Fibroblast of lung (primary cell): ENCODE data around the gene EIF3J. TPM values are rescaled to one million over a fixed set of nuclear protein-coding genes. Genes with fewer than 3 reads are reported as not detected.

Experiments used
- DNase-seq, 2 donors: peaks; one replicate each; pipeline versions ENCODE4 v3.0.0 to v3.0.0-alpha.2; 2010; ENCODE audit warnings: low read depth in 2 of 2
- H2AFZ ChIP-seq: 2 replicates; pipeline ENCODE4 v1.5.1; 2012; ENCODE audit warnings: low read length, control low read depth, inconsistent platforms
- H3K27ac ChIP-seq: 2 replicates; pipeline ENCODE4 v1.5.1; 2011; ENCODE audit warnings: low read length, control low read depth; ENCODE audit not compliant: insufficient read depth
- H3K27me3 ChIP-seq: 2 replicates; pipeline ENCODE4 v1.5.1; 2011; ENCODE audit warnings: mild to moderate bottlenecking, low read length; ENCODE audit not compliant: control insufficient read depth, insufficient read depth
- H3K36me3 ChIP-seq: 2 replicates; pipeline ENCODE4 v1.5.1; 2011; ENCODE audit warnings: low read length; ENCODE audit not compliant: control insufficient read depth, insufficient read depth
- H3K4me1 ChIP-seq: 2 replicates; pipeline ENCODE4 v1.5.1; 2011; ENCODE audit warnings: low read length; ENCODE audit not compliant: control insufficient read depth, insufficient read depth; ENCODE audit errors: extremely low read depth
- H3K4me2 ChIP-seq: 2 replicates; pipeline ENCODE4 v1.5.1; 2011; ENCODE audit warnings: low read length, control low read depth; ENCODE audit not compliant: insufficient read depth; ENCODE audit errors: extremely low read depth
- H3K4me3 ChIP-seq, 4 experiments: fragments of 200-600 bp in 1 of 4; sonication (generic) in 1 of 4; replicated peaks in 1 of 4; 2 replicates each; pipeline ENCODE4 v1.5.1; 2011 to 2016; ENCODE audit warnings: low read length in 4 of 4, low read depth in 3 of 4, mild to moderate bottlenecking in 3 of 4, control low read depth in 2 of 4, inconsistent platforms in 1 of 4, mixed read lengths in 1 of 4; ENCODE audit not compliant: insufficient read depth in 1 of 4; ENCODE audit errors: control extremely low read depth in 1 of 4
- H3K79me2 ChIP-seq: 2 replicates; pipeline ENCODE4 v1.5.1; 2012; ENCODE audit warnings: mild to moderate bottlenecking, low read length, inconsistent platforms; ENCODE audit not compliant: control insufficient read depth, insufficient read depth
- H3K9ac ChIP-seq: 2 replicates; pipeline ENCODE4 v1.5.1; 2011; ENCODE audit warnings: mild to moderate bottlenecking, low read length, control low read depth; ENCODE audit not compliant: insufficient read depth
- H3K9me3 ChIP-seq: 2 replicates; pipeline ENCODE4 v1.5.1; 2012; ENCODE audit warnings: low read depth, low read length; ENCODE audit not compliant: control insufficient read depth, insufficient read depth
- H4K20me1 ChIP-seq: 2 replicates; pipeline ENCODE4 v1.5.1; 2011; ENCODE audit warnings: low read length; ENCODE audit not compliant: control insufficient read depth, insufficient read depth; ENCODE audit errors: extremely low read depth
- CTCF ChIP-seq, 2 donors: IDR thresholded peaks in 1 of 2; conservative IDR thresholded peaks in 1 of 2; 1 replicate in 1 of 2; 2 replicates in 1 of 2; pipeline ENCODE4 v1.5.1; 2011 to 2012; ENCODE audit warnings: low read length in 2 of 2, control low read depth in 1 of 2, inconsistent platforms in 1 of 2, low read depth in 1 of 2, mild to moderate bottlenecking in 1 of 2
- EZH2 ChIP-seq: IDR thresholded peaks from 2 replicates; pipeline ENCODE4 v1.5.1; 2012; ENCODE audit warnings: low read length, control low read depth, mild to moderate bottlenecking; ENCODE audit errors: missing control alignments
- polyA plus RNA-seq, 2 donors: library from polyadenylated mRNA; depleted of rRNA in 1 of 2; stranded (reverse) in 1 of 2; unstranded in 1 of 2; fragments of >200 nt; gene quantifications; 2 replicates each; pipeline ENCODE4 v1.2.1, GENCODE V29; 2011 to 2012; ENCODE audit warnings: missing spikeins in 1 of 2
- total RNA-seq: library from RNA; depleted of rRNA; stranded (reverse); fragments of >200 nt; gene quantifications from 2 replicates; pipeline ENCODE4 v1.2.1, GENCODE V29; 2014

The EIF3J gene
- total and polyA plus RNA-seq, 2 donors (not counting 1 experiment from before 2014, with no cell fraction given) = 34.8 to 72.9 TPM

GRCh38 chr15:44532689-44533088 is 4.3 kb upstream of the EIF3J start:
- Histone ChIP-seq H4K20me1 (no peaks in the 10 kb centered on the region), H3K9ac (no peak overlapping the region), H3K27me3 (no peaks in the 10 kb centered on the region), H3K4me3 (no peak overlapping the region), H3K9me3 (no peaks in the 10 kb centered on the region), H3K4me1 (no peaks in the 10 kb centered on the region), H3K79me2 (peaks cover 9% of the 10 kb centered on the region), H2AFZ (no peak overlapping the region), H3K27ac (no peak overlapping the region), H3K36me3 (peaks cover 1% of the 10 kb centered on the region), H3K4me2 (no peak overlapping the region)
- DNase-seq = no peak
- TF ChIP-seq CTCF (conservative IDR thresholded peaks at IDR 0.05 in 1 of 2, IDR thresholded peaks at IDR 0.05 in 1 of 2; ENCODE audit: low read depth in 1 of 2, low read length in 2 of 2) (no peak), EZH2 (no peak)

- Histone ChIP-seq H3K9me3 (no peaks in the 10 kb centered on the region), H2AFZ (no peak overlapping the region), H3K4me3 (peak overlapping the region in 1 of 4 experiments; percentile 64), H3K27ac (no peak overlapping the region), H3K4me1 (no peaks in the 10 kb centered on the region), H3K4me2 (no peak overlapping the region), H4K20me1 (no peaks in the 10 kb centered on the region), H3K27me3 (no peaks in the 10 kb centered on the region), H3K79me2 (peaks cover 27% of the 10 kb centered on the region), H3K9ac (no peak overlapping the region), H3K36me3 (peaks cover 1% of the 10 kb centered on the region)
- no peak for TF ChIP-seq CTCF (conservative IDR thresholded peaks at IDR 0.05 in 1 of 2, IDR thresholded peaks at IDR 0.05 in 1 of 2; ENCODE audit: low read depth in 1 of 2, low read length in 2 of 2)
- TF ChIP-seq EZH2 = no peak
- no peak for DNase-seq
Measured at GRCh38 chr15:44535092-44535491, 1.9 kb upstream of the EIF3J start.

- Histone ChIP-seq H3K9me3 (no peaks in the 10 kb centered on the region), H2AFZ (peak overlapping the region; percentile 74), H3K79me2 (peaks cover 33% of the 10 kb centered on the region), H3K27ac (peak overlapping the region; percentile 97), H3K27me3 (no peaks in the 10 kb centered on the region), H3K9ac (peak overlapping the region; percentile 93), H3K4me3 (peak overlapping the region; percentile 64 to 91 (median 88)), H3K36me3 (peaks cover 1% of the 10 kb centered on the region), H3K4me1 (no peaks in the 10 kb centered on the region), H4K20me1 (no peaks in the 10 kb centered on the region), H3K4me2 (peak overlapping the region; percentile 89)
- DNase-seq = no peak
- TF ChIP-seq CTCF (conservative IDR thresholded peaks at IDR 0.05 in 1 of 2, IDR thresholded peaks at IDR 0.05 in 1 of 2; ENCODE audit: low read depth in 1 of 2, low read length in 2 of 2) (no peak), EZH2 (no peak)
Measured at GRCh38 chr15:44535523-44536301, 1.2 kb upstream of the EIF3J start.
